ENCODE data around the gene GLIS1.
A peak's percentile ranks its signal among the peaks of the same experiment; 100 is the strongest.

The GLIS1 gene

GRCh38 chr1:53752281-53752680, 13.3 kb upstream of the GLIS1 start:
- Histone ChIP-seq H3K4me3 (ENCODE audit: insufficient read depth in 1 of 2, low read depth in 1 of 2, low read length in 2 of 2) (no peak overlapping the region), H3K4ac (ENCODE audit: low read depth in 1 of 2, low read length in 2 of 2) (no peak overlapping the region), H3K27ac (ENCODE audit: low read length, poor library complexity, severe bottlenecking) (no peak overlapping the region), H4K91ac (ENCODE audit: low read length) (no peak overlapping the region), H4K8ac (ENCODE audit: low read length) (peak overlapping the region; percentile 32), H3K9ac (ENCODE audit: low read length) (no peak overlapping the region), H3K9me3 (ENCODE audit: control insufficient read depth, low read length) (no peaks in the 10 kb centered on the region), H3K27me3 (ENCODE audit: control insufficient read depth in 1 of 2, insufficient read depth in 1 of 2, low read length in 2 of 2) (peaks cover 0 to 47% of the 10 kb centered on the region in 2 experiments), H3K18ac (ENCODE audit: low read depth in 1 of 2, low read length in 2 of 2) (no peak overlapping the region), H3K23ac (ENCODE audit: low read length in 2 of 2) (no peak overlapping the region), H2BK12ac (ENCODE audit: low read length in 2 of 2) (no peak overlapping the region), H2AFZ (ENCODE audit: low read depth, low read length) (no peak overlapping the region), H2BK120ac (ENCODE audit: low read depth, low read length) (no peak overlapping the region), H3K4me2 (ENCODE audit: low read length, poor library complexity, severe bottlenecking) (no peak overlapping the region), H2AK5ac (ENCODE audit: low read length, severe bottlenecking) (no peak overlapping the region), H3K4me1 (ENCODE audit: control insufficient read depth, insufficient read depth, low read depth, low read length) (no peaks in the 10 kb centered on the region), H3K79me1 (replicated peaks; ENCODE audit: low read length, poor library complexity, severe bottlenecking) (no peaks in the 10 kb centered on the region), H3K14ac (ENCODE audit: low read length in 2 of 2) (no peak overlapping the region), H3K36me3 (ENCODE audit: control insufficient read depth in 1 of 2, insufficient read depth in 2 of 2, low read depth in 1 of 2, low read length in 2 of 2) (no peaks in the 10 kb centered on the region), H2BK5ac (ENCODE audit: low read depth, low read length, poor library complexity, severe bottlenecking) (no peak overlapping the region), H2BK15ac (ENCODE audit: low read depth, poor library complexity, severe bottlenecking) (no peak overlapping the region)
- WGBS: 91% methylated on average over 6 of the region's 6 CpGs
- no peak for DNase-seq

- no peak for DNase-seq
- H3K4me3 ChIP-seq (ENCODE audit: insufficient read depth in 1 of 2, low read depth in 1 of 2, low read length in 2 of 2): no peak overlapping the region
- no peak overlapping the region for H3K4ac ChIP-seq (ENCODE audit: low read depth in 1 of 2, low read length in 2 of 2)
- H3K27me3 ChIP-seq (ENCODE audit: control insufficient read depth in 1 of 2, insufficient read depth in 1 of 2, low read length in 2 of 2): peaks cover 0 to 41% of the 10 kb centered on the region in 2 experiments
- H4K8ac ChIP-seq (ENCODE audit: low read length): no peak overlapping the region
- no peak overlapping the region for H2BK5ac ChIP-seq (ENCODE audit: low read depth, low read length, poor library complexity, severe bottlenecking)
- no peak overlapping the region for H2AK5ac ChIP-seq (ENCODE audit: low read length, severe bottlenecking)
- no peak overlapping the region for H2BK12ac ChIP-seq (ENCODE audit: low read length in 2 of 2)
- no peak overlapping the region for H3K23ac ChIP-seq (ENCODE audit: low read length in 2 of 2)
- H3K4me2 ChIP-seq (ENCODE audit: low read length, poor library complexity, severe bottlenecking): no peak overlapping the region
- no peak overlapping the region for H3K18ac ChIP-seq (ENCODE audit: low read depth in 1 of 2, low read length in 2 of 2)
- 94% methylated on average over 8 of the region's 8 CpGs for WGBS
- H3K79me1 ChIP-seq (replicated peaks; ENCODE audit: low read length, poor library complexity, severe bottlenecking): no peaks in the 10 kb centered on the region
- no peak overlapping the region for H3K27ac ChIP-seq (ENCODE audit: low read length, poor library complexity, severe bottlenecking)
- H4K91ac ChIP-seq (ENCODE audit: low read length): no peak overlapping the region
- no peaks in the 10 kb centered on the region for H3K4me1 ChIP-seq (ENCODE audit: control insufficient read depth, insufficient read depth, low read depth, low read length)
- H3K36me3 ChIP-seq (ENCODE audit: control insufficient read depth in 1 of 2, insufficient read depth in 2 of 2, low read depth in 1 of 2, low read length in 2 of 2): no peaks in the 10 kb centered on the region
- no peaks in the 10 kb centered on the region for H3K9me3 ChIP-seq (ENCODE audit: control insufficient read depth, low read length)
- H3K14ac ChIP-seq (ENCODE audit: low read length in 2 of 2): no peak overlapping the region
- H2BK120ac ChIP-seq (ENCODE audit: low read depth, low read length): no peak overlapping the region
- H3K9ac ChIP-seq (ENCODE audit: low read length): no peak overlapping the region
- H2AFZ ChIP-seq (ENCODE audit: low read depth, low read length): no peak overlapping the region
- no peak overlapping the region for H2BK15ac ChIP-seq (ENCODE audit: low read depth, poor library complexity, severe bottlenecking)
These were observed 8.9 kb upstream of the GLIS1 start for GRCh38 chr1:53747841-53748240.

GRCh38 chr1:53740621-53741105, 1.7 kb upstream of the GLIS1 start:
- Histone ChIP-seq H3K27me3 (ENCODE audit: control insufficient read depth in 1 of 2, insufficient read depth in 1 of 2, low read length in 2 of 2) (peaks cover 0 to 42% of the 10 kb centered on the region in 2 experiments), H2AFZ (ENCODE audit: low read depth, low read length) (no peak overlapping the region), H2BK12ac (ENCODE audit: low read length in 2 of 2) (no peak overlapping the region), H3K9me3 (ENCODE audit: control insufficient read depth, low read length) (no peaks in the 10 kb centered on the region), H3K4ac (ENCODE audit: low read depth in 1 of 2, low read length in 2 of 2) (no peak overlapping the region), H4K8ac (ENCODE audit: low read length) (no peak overlapping the region), H3K14ac (ENCODE audit: low read length in 2 of 2) (no peak overlapping the region), H3K79me1 (replicated peaks; ENCODE audit: low read length, poor library complexity, severe bottlenecking) (no peaks in the 10 kb centered on the region), H3K4me3 (ENCODE audit: insufficient read depth in 1 of 2, low read depth in 1 of 2, low read length in 2 of 2) (no peak overlapping the region), H3K18ac (ENCODE audit: low read depth in 1 of 2, low read length in 2 of 2) (no peak overlapping the region), H2BK120ac (ENCODE audit: low read depth, low read length) (no peak overlapping the region), H3K27ac (ENCODE audit: low read length, poor library complexity, severe bottlenecking) (peak overlapping the region; percentile 85), H3K9ac (ENCODE audit: low read length) (no peak overlapping the region), H2AK5ac (ENCODE audit: low read length, severe bottlenecking) (no peak overlapping the region), H4K91ac (ENCODE audit: low read length) (peak overlapping the region; percentile 36), H3K4me2 (ENCODE audit: low read length, poor library complexity, severe bottlenecking) (peak overlapping the region; percentile 23), H2BK15ac (ENCODE audit: low read depth, poor library complexity, severe bottlenecking) (no peak overlapping the region), H3K4me1 (ENCODE audit: control insufficient read depth, insufficient read depth, low read depth, low read length) (peaks cover 23% of the 10 kb centered on the region), H3K23ac (ENCODE audit: low read length in 2 of 2) (no peak overlapping the region), H2BK5ac (ENCODE audit: low read depth, low read length, poor library complexity, severe bottlenecking) (no peak overlapping the region), H3K36me3 (ENCODE audit: control insufficient read depth in 1 of 2, insufficient read depth in 2 of 2, low read depth in 1 of 2, low read length in 2 of 2) (no peaks in the 10 kb centered on the region)
- WGBS: 57% methylated on average over 6 of the region's 8 CpGs
- peak; percentile 30 for DNase-seq

- Histone ChIP-seq H3K4me3 (ENCODE audit: insufficient read depth in 1 of 2, low read depth in 1 of 2, low read length in 2 of 2) (peak overlapping the region; percentile 81 to 95), H3K4ac (ENCODE audit: low read depth in 1 of 2, low read length in 2 of 2) (peak overlapping the region in 1 of 2 experiments; percentile 6), H3K18ac (ENCODE audit: low read depth in 1 of 2, low read length in 2 of 2) (peak overlapping the region; percentile 45 to 81), H3K4me2 (ENCODE audit: low read length, poor library complexity, severe bottlenecking) (peak overlapping the region; percentile 95), H3K9ac (ENCODE audit: low read length) (peak overlapping the region; percentile 65), H2BK15ac (ENCODE audit: low read depth, poor library complexity, severe bottlenecking) (no peak overlapping the region), H4K8ac (ENCODE audit: low read length) (peak overlapping the region; percentile 22), H2BK5ac (ENCODE audit: low read depth, low read length, poor library complexity, severe bottlenecking) (no peak overlapping the region), H4K91ac (ENCODE audit: low read length) (no peak overlapping the region), H3K14ac (ENCODE audit: low read length in 2 of 2) (peak overlapping the region in 1 of 2 experiments; percentile 68), H2AFZ (ENCODE audit: low read depth, low read length) (peak overlapping the region; percentile 46), H2BK12ac (ENCODE audit: low read length in 2 of 2) (peak overlapping the region in 1 of 2 experiments; percentile 10), H3K36me3 (ENCODE audit: control insufficient read depth in 1 of 2, insufficient read depth in 2 of 2, low read depth in 1 of 2, low read length in 2 of 2) (no peaks in the 10 kb centered on the region), H3K23ac (ENCODE audit: low read length in 2 of 2) (peak overlapping the region in 1 of 2 experiments; percentile 87), H3K79me1 (replicated peaks; ENCODE audit: low read length, poor library complexity, severe bottlenecking) (no peaks in the 10 kb centered on the region), H3K27ac (ENCODE audit: low read length, poor library complexity, severe bottlenecking) (peak overlapping the region; percentile 70), H3K27me3 (ENCODE audit: control insufficient read depth in 1 of 2, insufficient read depth in 1 of 2, low read length in 2 of 2) (peaks cover 0 to 43% of the 10 kb centered on the region in 2 experiments), H3K4me1 (ENCODE audit: control insufficient read depth, insufficient read depth, low read depth, low read length) (peaks cover 28% of the 10 kb centered on the region), H3K9me3 (ENCODE audit: control insufficient read depth, low read length) (no peaks in the 10 kb centered on the region), H2BK120ac (ENCODE audit: low read depth, low read length) (no peak overlapping the region), H2AK5ac (ENCODE audit: low read length, severe bottlenecking) (peak overlapping the region; percentile 53)
- no peak for DNase-seq
- 2% methylated on average over 80 of the region's 101 CpGs for WGBS
These were observed 507 bp downstream of the GLIS1 start for GRCh38 chr1:53738205-53739108.
